IMR-90 (cell line): ENCODE results near the gene ACAP2. TPM values are rescaled to one million over a fixed set of nuclear protein-coding genes. Genes with fewer than 3 reads are reported as not detected.

Experiments
- ATAC-seq: fragments of 200-7000 bp; cut with Tn5 transposase; 2 replicates; pipeline ENCODE4 v1.9.1; 2020; ENCODE audit warnings: low read depth, mild to moderate bottlenecking, moderate library complexity
- BruUV-seq: library from RNA; stranded (reverse); fragments of 400-500 nt; replicated peaks from 2 replicates; lab custom pipeline; 2021; lab: Mats Ljungman, UMichigan
- CTCF ChIA-PET: fragments of 300-600 bp; formaldehyde crosslinking; extraction: SDS; loops from one replicate; lab custom pipeline; 2021; ENCODE audit warnings: antibody characterized with exemption; lab: Yijun Ruan, JAX
- POLR2A ChIA-PET: fragments of 300-600 bp; sonication (Branson Sonifier 250); formaldehyde crosslinking; loops from one replicate; lab custom pipeline; 2022; ENCODE audit warnings: antibody characterized with exemption; ENCODE audit not compliant: unreplicated experiment; lab: Charles Lee
- DNase-seq: peaks from one replicate; pipeline ENCODE4 v3.0.0; 2013
- H2AFZ ChIP-seq: replicated peaks from 2 replicates; pipeline ENCODE3; 2013; ENCODE audit warnings: low read length, mild to moderate bottlenecking; ENCODE audit not compliant: poor library complexity
- H2AK5ac ChIP-seq: 2 replicates; pipeline ENCODE4 v1.6.1; 2013; ENCODE audit warnings: low read depth, low read length, inconsistent platforms
- H2AK9ac ChIP-seq: replicated peaks from 2 replicates; pipeline ENCODE3; 2013; ENCODE audit warnings: mild to moderate bottlenecking, low read depth, low read length, moderate library complexity; ENCODE audit not compliant: poor library complexity
- H2BK120ac ChIP-seq: 2 replicates; pipeline ENCODE4 v1.6.1; 2013; ENCODE audit warnings: low read depth, low read length, inconsistent platforms
- H2BK15ac ChIP-seq: 3 replicates; pipeline ENCODE4 v1.6.1; 2013; ENCODE audit warnings: low read depth, low read length, inconsistent platforms
- H2BK20ac ChIP-seq: 2 replicates; pipeline ENCODE4 v1.6.1; 2013; ENCODE audit warnings: low read depth, mild to moderate bottlenecking, inconsistent platforms, low read length, moderate library complexity
- H2BK5ac ChIP-seq: 2 replicates; pipeline ENCODE4 v1.6.1; 2013; ENCODE audit warnings: mild to moderate bottlenecking, low read depth, low read length, inconsistent platforms; ENCODE audit not compliant: poor library complexity, severe bottlenecking
- H3K14ac ChIP-seq: replicated peaks from 2 replicates; pipeline ENCODE4 v1.6.1; 2013; ENCODE audit warnings: low read depth, low read length, inconsistent platforms
- H3K18ac ChIP-seq: 2 replicates; pipeline ENCODE4 v1.6.1; 2013; ENCODE audit warnings: low read depth, low read length, control low read depth
- H3K23ac ChIP-seq: 2 replicates; pipeline ENCODE4 v1.6.1; 2013; ENCODE audit warnings: low read depth, low read length, inconsistent platforms
- H3K27ac ChIP-seq: 2 replicates; pipeline ENCODE4 v1.5.1; 2013; ENCODE audit warnings: mild to moderate bottlenecking, control low read depth, low read length; ENCODE audit not compliant: insufficient read depth
- H3K27me3 ChIP-seq: 2 replicates; pipeline ENCODE4 v1.6.1; 2013; ENCODE audit warnings: low read length; ENCODE audit not compliant: control insufficient read depth, insufficient read depth
- H3K36me3 ChIP-seq: 2 replicates; pipeline ENCODE4 v1.6.1; 2013; ENCODE audit warnings: low read length, mixed read lengths; ENCODE audit not compliant: control insufficient read depth, insufficient read depth
- H3K4ac ChIP-seq: 2 replicates; pipeline ENCODE4 v1.6.1; 2013; ENCODE audit warnings: low read depth, low read length, inconsistent platforms
- H3K4me1 ChIP-seq: 2 replicates; pipeline ENCODE4 v1.6.1; 2013; ENCODE audit warnings: low read length, mixed read lengths; ENCODE audit not compliant: control insufficient read depth, insufficient read depth
- H3K4me2 ChIP-seq: 2 replicates; pipeline ENCODE4 v1.6.1; 2013; ENCODE audit warnings: low read depth, mild to moderate bottlenecking, control low read depth, low read length, moderate library complexity
- H3K4me3 ChIP-seq: 2 replicates; pipeline ENCODE4 v1.5.1; 2013; ENCODE audit warnings: low read depth, mild to moderate bottlenecking, control low read depth, low read length, moderate library complexity; ENCODE audit not compliant: insufficient read depth
- H3K56ac ChIP-seq: 2 replicates; pipeline ENCODE4 v1.6.1; 2013; ENCODE audit warnings: low read length, inconsistent platforms; ENCODE audit not compliant: insufficient read depth; ENCODE audit errors: extremely low read depth
- H3K79me1 ChIP-seq, 2 experiments: 2 replicates each; pipeline ENCODE4 v1.6.1; 2013; ENCODE audit warnings: low read length in 2 of 2, inconsistent platforms in 1 of 2, low read depth in 1 of 2
- H3K9ac ChIP-seq: 2 replicates; pipeline ENCODE4 v1.6.1; 2013; ENCODE audit warnings: low read depth, low read length, control low read depth
- H3K9me1 ChIP-seq: 2 replicates; pipeline ENCODE4 v1.6.1; 2013; ENCODE audit warnings: low read length, inconsistent platforms; ENCODE audit not compliant: insufficient read depth
- H3K9me3 ChIP-seq: 2 replicates; pipeline ENCODE4 v1.6.1; 2013; ENCODE audit warnings: low read length; ENCODE audit not compliant: control insufficient read depth, insufficient read depth
- H4K20me1 ChIP-seq: 2 replicates; pipeline ENCODE4 v1.6.1; 2013; ENCODE audit warnings: low read length, inconsistent platforms; ENCODE audit not compliant: insufficient read depth
- H4K5ac ChIP-seq: 2 replicates; pipeline ENCODE4 v1.6.1; 2013; ENCODE audit warnings: mild to moderate bottlenecking, low read depth, low read length, control low read depth
- H4K8ac ChIP-seq, 2 experiments: 2 replicates each; pipeline ENCODE4 v1.6.1; 2013; ENCODE audit warnings: low read depth in 2 of 2, low read length in 2 of 2, control low read depth in 1 of 2, inconsistent platforms in 1 of 2
- H4K91ac ChIP-seq: 2 replicates; pipeline ENCODE4 v1.6.1; 2013; ENCODE audit warnings: low read depth, low read length, inconsistent platforms; ENCODE audit not compliant: insufficient read depth
- CEBPB ChIP-seq: IDR thresholded peaks from 2 replicates; pipeline ENCODE4 v1.6.1; 2012; ENCODE audit warnings: low read depth, low read length, improper control_type of control experiment
- MXI1 ChIP-seq: IDR thresholded peaks from 2 replicates; pipeline ENCODE4 v1.6.1; 2012; ENCODE audit warnings: low read depth, mild to moderate bottlenecking, low read length, moderate library complexity, borderline replicate concordance
- WGBS, 2 experiments: methylation state at CpG; one replicate each; pipeline versions ENCODE4 v1.1.5 to v1.1.7; 2013; ENCODE audit warnings: missing lambda C conversion rate in 2 of 2; ENCODE audit not compliant: insufficient read length in 1 of 2; ENCODE audit errors: extremely low coverage in 2 of 2; 5-methylcytosine and 5-hydroxymethylcytosine counted together
- dilution Hi-C: fragments of 300-500 bp; cut with HindIII; formaldehyde crosslinking; loops from one replicate; pipeline ENCODE4 v1.14.3; 2018; ENCODE audit warnings: low sequenced_read_pairs; ENCODE audit not compliant: unreplicated experiment
- in situ Hi-C: fragments of 300-500 bp; cut with MboI; formaldehyde crosslinking; loops from 3 replicates; pipeline ENCODE4 v1.14.3; 2019; ENCODE audit warnings: low sequenced_read_pairs, inconsistent platforms, mixed read lengths
- intact Hi-C: fragments of 100-400 bp; cut with micrococcal nuclease; formaldehyde crosslinking; loops from 2 replicates; pipeline ENCODE4 v1.10.0; 2022
- polyA plus RNA-seq, 3 experiments: library from polyadenylated mRNA; depleted of rRNA; stranded (reverse); fragments of >200 nt; gene quantifications; 2 replicates each; pipeline ENCODE4 v1.2.3, GENCODE V29; 2012; ENCODE audit warnings: low replicate concordance in 1 of 3
- total RNA-seq: library from RNA; depleted of rRNA; stranded (reverse); fragments of >200 nt; gene quantifications from 2 replicates; pipeline ENCODE4 v1.2.3, GENCODE V29; 2012

Gene ACAP2
- total and polyA plus RNA-seq, 2 of the 4 experiments (the other 2 are of a cell fraction) = 11.9 to 35.1 TPM

DNA sequence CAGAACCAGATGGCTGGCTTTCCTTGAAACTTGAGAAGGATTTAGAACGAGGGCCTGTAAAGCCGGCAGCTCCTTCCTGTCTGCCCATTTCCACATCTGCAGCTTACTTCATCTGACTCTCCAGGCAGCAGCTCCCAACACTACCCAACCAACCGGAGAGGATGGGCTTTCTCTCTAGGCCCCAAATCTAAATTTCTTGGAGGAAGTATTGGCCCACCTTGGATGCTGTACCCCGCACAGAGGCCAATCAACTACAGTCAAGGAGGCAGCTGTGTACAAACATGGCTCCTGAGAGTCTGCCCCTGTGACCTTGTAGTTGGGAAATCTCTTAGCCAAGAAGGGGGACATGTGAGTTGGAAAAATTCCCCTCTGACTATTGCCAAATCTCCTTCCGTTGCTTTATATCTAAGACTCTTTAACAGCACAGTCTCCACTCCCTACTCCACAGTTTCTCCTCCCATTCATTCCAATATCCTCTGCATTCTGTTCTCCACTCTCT lies 8.0 kb upstream of the ACAP2 start:
- H4K5ac ChIP-seq = peak overlapping the region; percentile 71
- H3K23ac ChIP-seq = peak overlapping the region; percentile 86
- H2AK5ac ChIP-seq = peak overlapping the region; percentile 37; the same call in 1 of the 2 replicates
- intact Hi-C loops = no loop called here
- H2BK20ac ChIP-seq = peak overlapping the region; percentile 77
- H2BK15ac ChIP-seq = peak overlapping the region; percentile 62; the same call in 1 of the 3 replicates
- H3K4me3 ChIP-seq = no peak overlapping the region
- WGBS, 2 experiments = no CpG with 5 or more reads among the region's 5 CpGs
- H3K14ac ChIP-seq = peak overlapping the region; percentile 73
- H3K9ac ChIP-seq = peak overlapping the region; percentile 25; the same call in 1 of the 2 replicates
- H3K4me2 ChIP-seq = peak overlapping the region; percentile 69
- H3K27ac ChIP-seq = peak overlapping the region; percentile 74
- TF ChIP-seq MXI1 (no peak), CEBPB (peak; percentile 87)
- H3K4me1 ChIP-seq = peaks cover 11% of the 10 kb centered on the region
- H2BK120ac ChIP-seq = peak overlapping the region; percentile 91
- H2AFZ ChIP-seq = peak overlapping the region; percentile 88
- CTCF ChIA-PET = interaction anchor here (0.6 to 0.7 kb wide), 2 partner anchors 102 to 774 kb away, joined by 3 read pairs; no protein-coding TSS in a partner anchor
- POLR2A ChIA-PET = interaction anchor here (0.6 to 0.7 kb wide), 2 partner anchors 56 to 180 kb away, joined by 3 read pairs; partner anchors contain the start of gene XXYLT1
- H2AK9ac ChIP-seq = peak overlapping the region; percentile 70
- no peaks in the 10 kb centered on the region for H3K36me3 ChIP-seq
- no TSS peak for BruUV-seq
- dilution Hi-C loops = no loop called here
- ATAC-seq = peak; percentile 86
- peak overlapping the region; percentile 92 for H2BK5ac ChIP-seq
- H3K56ac ChIP-seq = peak overlapping the region; percentile 56
- H3K18ac ChIP-seq = peak overlapping the region; percentile 89
- peaks cover 6% of the 10 kb centered on the region for H3K9me1 ChIP-seq
- peak overlapping the region; percentile 91 for H3K4ac ChIP-seq
- H3K79me1 ChIP-seq = no peaks in the 10 kb centered on the region; a peak in 1 of 4 replicates
- no peaks in the 10 kb centered on the region for H3K27me3 ChIP-seq
- no peaks in the 10 kb centered on the region for H3K9me3 ChIP-seq
- H4K8ac ChIP-seq = peak overlapping the region; percentile 42 to 91
- peak; percentile 91 for DNase-seq
- H4K20me1 ChIP-seq = no peaks in the 10 kb centered on the region
- in situ Hi-C loops = no loop called here
- H4K91ac ChIP-seq = peak overlapping the region; percentile 60
